Thymus (tissue), 11 donors: ENCODE measurements around the gene P2RY6. TPM values are rescaled to one million over a fixed set of nuclear protein-coding genes. Genes with fewer than 3 reads are reported as not detected.

Experiments
- DNase-seq, 9 donors: peaks; one replicate each; pipeline ENCODE4 v3.0.0-alpha.2; 2013; ENCODE audit warnings: low spot score in 9 of 9, low read depth in 6 of 9, missing footprints in 1 of 9
- H3K27ac ChIP-seq, 2 donors: one replicate each; pipeline ENCODE4 v1.5.1; 2013; ENCODE audit warnings: control low read depth in 1 of 2, low read depth in 1 of 2, low read length in 1 of 2, mild to moderate bottlenecking in 1 of 2, moderate library complexity in 1 of 2
- H3K27me3 ChIP-seq, 2 donors: one replicate each; pipeline ENCODE4 v1.5.1; 2013; ENCODE audit warnings: low read length in 1 of 2; ENCODE audit not compliant: control insufficient read depth in 2 of 2, insufficient read depth in 1 of 2
- H3K36me3 ChIP-seq, 2 donors: one replicate each; pipeline ENCODE4 v1.5.1; 2013; ENCODE audit warnings: low read length in 1 of 2, mild to moderate bottlenecking in 1 of 2, moderate library complexity in 1 of 2; ENCODE audit not compliant: control insufficient read depth in 2 of 2, insufficient read depth in 2 of 2
- H3K4me1 ChIP-seq, 2 donors: one replicate each; pipeline ENCODE4 v1.5.1; 2013; ENCODE audit warnings: low read length in 2 of 2; ENCODE audit not compliant: control insufficient read depth in 2 of 2, insufficient read depth in 2 of 2
- H3K4me3 ChIP-seq, 2 donors: one replicate each; pipeline ENCODE4 v1.5.1; 2013; ENCODE audit warnings: low read length in 2 of 2, control low read depth in 1 of 2, mild to moderate bottlenecking in 1 of 2
- H3K9me3 ChIP-seq, 2 donors: one replicate each; pipeline ENCODE4 v1.5.1; 2013; ENCODE audit warnings: low read length in 1 of 2, mild to moderate bottlenecking in 1 of 2; ENCODE audit not compliant: control insufficient read depth in 2 of 2, insufficient read depth in 1 of 2
- WGBS: extraction: QIAGEN DNeasy Blood & Tissue Kit; methylation state at CpG from one replicate; pipeline ENCODE4 v1.1.7; 2013; 5-methylcytosine and 5-hydroxymethylcytosine counted together
- polyA plus RNA-seq: library from polyadenylated mRNA; stranded (reverse); fragments of 200-250 nt; gene quantifications from one replicate; pipeline ENCODE4 v1.2.3, GENCODE V29; 2013
- total RNA-seq: library from RNA; stranded (reverse); fragments of 120-200 nt; gene quantifications from one replicate; pipeline ENCODE4 v1.2.4, GENCODE V29; 2013
- donor health status: healthy.

The P2RY6 gene
- total and polyA plus RNA-seq, 2 donors: 1.3 to 2.9 TPM

- 98% methylated on average over 1 of the region's 1 CpG for WGBS
- H3K9me3 ChIP-seq: no peaks in the 10 kb centered on the region
- no peak overlapping the region for H3K27ac ChIP-seq
- peaks cover 0 to 16% of the 10 kb centered on the region in 2 donors for H3K4me1 ChIP-seq
- H3K36me3 ChIP-seq: no peaks in the 10 kb centered on the region
- no peak overlapping the region for H3K4me3 ChIP-seq
- DNase-seq: no peak
- H3K27me3 ChIP-seq: peaks cover 0 to 6% of the 10 kb centered on the region in 2 donors
These were observed 44.3 kb downstream of the P2RY6 start for GRCh38 chr11:73316422-73316821.

- Histone ChIP-seq H3K36me3 (no peaks in the 10 kb centered on the region), H3K9me3 (no peaks in the 10 kb centered on the region), H3K4me3 (no peak overlapping the region), H3K4me1 (peaks cover 0 to 25% of the 10 kb centered on the region in 2 donors), H3K27me3 (peaks cover 0 to under 1% of the 10 kb centered on the region in 2 donors), H3K27ac (no peak overlapping the region)
- DNase-seq: no peak
- WGBS: 97% methylated on average over 4 of the region's 4 CpGs
These were observed 45.2 kb downstream of the P2RY6 start for GRCh38 chr11:73317373-73317772.

- Histone ChIP-seq H3K27me3 (no peaks in the 10 kb centered on the region), H3K27ac (no peak overlapping the region), H3K4me1 (peaks cover 0 to 29% of the 10 kb centered on the region in 2 donors), H3K4me3 (no peak overlapping the region), H3K9me3 (no peaks in the 10 kb centered on the region), H3K36me3 (no peaks in the 10 kb centered on the region)
- no peak for DNase-seq
- 83% methylated on average over 3 of the region's 3 CpGs for WGBS
These were observed 45.7 kb downstream of the P2RY6 start for GRCh38 chr11:73317803-73318202.

GRCh38 chr11:73318501-73319011 is 46.4 kb downstream of the P2RY6 start:
- Histone ChIP-seq H3K27ac (no peak overlapping the region), H3K27me3 (no peaks in the 10 kb centered on the region), H3K9me3 (no peaks in the 10 kb centered on the region), H3K4me1 (peaks cover 0 to 27% of the 10 kb centered on the region in 2 donors), H3K4me3 (no peak overlapping the region), H3K36me3 (no peaks in the 10 kb centered on the region)
- no peak for DNase-seq
- WGBS: 90% methylated on average over 8 of the region's 8 CpGs

GRCh38 chr11:73320763-73321603 is 48.8 kb downstream of the P2RY6 start:
- DNase-seq: no peak

GRCh38 chr11:73321604-73322381 is 49.7 kb downstream of the P2RY6 start:
- WGBS: 21% methylated on average over 10 of the region's 10 CpGs
- H3K36me3 ChIP-seq: no peaks in the 10 kb centered on the region
- DNase-seq: no peak

More at GRCh38 chr11:73320763-73321603, 48.8 kb downstream of the P2RY6 start:
- H3K4me3 ChIP-seq: no peak overlapping the region
- H3K27me3 ChIP-seq: no peaks in the 10 kb centered on the region
- no peaks in the 10 kb centered on the region for H3K36me3 ChIP-seq
- peaks cover 0 to 20% of the 10 kb centered on the region in 2 donors for H3K4me1 ChIP-seq
- WGBS: 65% methylated on average over 10 of the region's 10 CpGs
- no peak overlapping the region for H3K27ac ChIP-seq
- H3K9me3 ChIP-seq: no peaks in the 10 kb centered on the region

DNA sequence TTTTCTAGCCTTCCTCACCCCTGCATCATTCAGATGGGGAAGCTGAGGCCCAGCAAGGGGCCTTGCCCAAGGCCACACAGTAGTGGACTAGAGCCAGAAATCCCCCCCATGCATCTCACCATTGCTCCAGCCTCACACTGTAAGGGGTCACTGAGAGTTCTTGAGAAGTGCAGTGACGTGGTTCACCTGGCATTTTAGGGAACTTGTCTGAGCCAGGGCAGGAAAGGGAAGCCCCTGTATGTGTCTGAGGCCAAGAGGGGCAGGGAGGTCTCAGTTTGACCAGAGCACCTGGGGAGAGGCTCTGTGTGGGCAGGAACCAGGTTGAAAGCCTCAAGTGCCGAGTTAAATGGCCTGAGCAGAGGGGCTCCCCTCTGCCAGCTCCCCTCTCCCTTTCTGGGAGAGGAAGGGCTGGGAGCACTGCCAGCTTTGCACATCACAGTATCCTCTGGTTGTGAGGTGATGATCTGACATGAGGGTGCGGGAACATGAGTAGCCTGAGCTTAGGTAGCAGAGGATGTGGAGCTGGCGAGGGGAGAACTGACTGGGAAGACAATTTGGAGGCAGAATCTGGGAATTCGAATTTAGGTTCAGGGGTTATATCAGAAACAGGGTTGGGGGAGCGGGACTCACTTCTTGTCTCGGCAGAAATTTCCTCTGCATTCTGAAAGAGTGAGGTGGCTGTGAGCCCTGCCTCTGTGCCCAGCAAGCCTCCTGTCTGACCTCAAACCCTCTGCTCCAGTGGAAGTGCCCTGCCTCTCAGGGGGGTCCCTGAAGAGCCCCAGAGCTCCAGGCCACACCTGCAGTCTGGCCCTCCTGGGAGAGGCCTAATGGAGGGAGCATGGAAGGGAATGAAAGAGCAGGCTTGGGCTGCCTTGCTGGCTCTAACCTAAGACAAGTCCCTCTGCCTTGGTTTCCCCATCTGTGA is 50.5 kb downstream of the P2RY6 start:
- no peak overlapping the region for H3K4me3 ChIP-seq
- no peak for DNase-seq
- H3K9me3 ChIP-seq: no peaks in the 10 kb centered on the region
- 68% methylated on average over 7 of the region's 7 CpGs for WGBS
- no peak overlapping the region for H3K27ac ChIP-seq
- peaks cover 0 to 20% of the 10 kb centered on the region in 2 donors for H3K4me1 ChIP-seq
- no peaks in the 10 kb centered on the region for H3K27me3 ChIP-seq
- H3K36me3 ChIP-seq: no peaks in the 10 kb centered on the region

More at GRCh38 chr11:73321604-73322381, 49.7 kb downstream of the P2RY6 start:
- no peak overlapping the region for H3K4me3 ChIP-seq
- H3K27ac ChIP-seq: no peak overlapping the region
- H3K9me3 ChIP-seq: no peaks in the 10 kb centered on the region
- peaks cover 0 to 20% of the 10 kb centered on the region in 2 donors for H3K4me1 ChIP-seq
- no peaks in the 10 kb centered on the region for H3K27me3 ChIP-seq

- peaks cover 0 to 20% of the 10 kb centered on the region in 2 donors for H3K4me1 ChIP-seq
- no peaks in the 10 kb centered on the region for H3K36me3 ChIP-seq
- no peak overlapping the region for H3K27ac ChIP-seq
- no peaks in the 10 kb centered on the region for H3K27me3 ChIP-seq
- H3K9me3 ChIP-seq: no peaks in the 10 kb centered on the region
- no peak overlapping the region for H3K4me3 ChIP-seq
- WGBS: 84% methylated on average over 14 of the region's 14 CpGs
- no peak for DNase-seq
These were observed 51.3 kb downstream of the P2RY6 start for GRCh38 chr11:73323464-73323863.
